ENCODE results near the gene TTC28. TPM values are rescaled to one million over a fixed set of nuclear protein-coding genes. Genes with fewer than 3 reads are reported as not detected.
"Not testable (repeated sequence)": the region's sequence is repeated elsewhere in the genome, so short reads cannot be mapped to it uniquely, and the experiment has no call there.

Gene TTC28
- total RNA-seq, 1 experiment from 2014 or later = not detected

DNA sequence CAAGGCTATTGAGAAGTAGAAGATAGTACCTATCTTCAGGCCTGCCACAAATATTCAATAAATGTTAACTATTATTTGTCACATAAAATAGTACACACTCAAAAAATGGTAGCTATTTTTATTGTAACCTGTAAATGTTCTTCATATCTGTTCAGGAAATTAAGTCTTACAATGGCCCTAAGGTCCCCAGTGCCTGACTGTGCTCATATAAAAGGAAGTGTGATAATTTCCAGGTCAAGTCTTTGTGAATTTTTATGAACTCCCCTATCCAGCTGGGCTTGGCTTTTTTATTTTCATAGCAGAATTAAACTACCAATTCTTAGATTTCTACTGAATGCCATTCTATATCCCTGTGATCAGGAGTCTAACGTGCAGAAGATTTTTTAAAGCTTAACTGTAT, 476.4 kb downstream of the TTC28 start:
- BruUV-seq (replicated peaks) = no TSS peak
- Mint-ChIP-seq H3K4me3 (ENCODE audit: unreplicated experiment) (no peak overlapping the region), H3K9me3 (ENCODE audit: unreplicated experiment) (no peaks in the 10 kb centered on the region), H3K27ac (ENCODE audit: low read depth, unreplicated experiment) (no peak overlapping the region), H3K4me1 (ENCODE audit: insufficient read depth, unreplicated experiment) (no peaks in the 10 kb centered on the region), H3K36me3 (ENCODE audit: insufficient read depth, unreplicated experiment) (no peaks in the 10 kb centered on the region), H3K27me3 (ENCODE audit: insufficient read depth, unreplicated experiment) (peaks cover 20% of the 10 kb centered on the region)
- CTCF ChIA-PET = interaction anchor here (0.7 kb wide), 1 partner anchor 89 kb away, joined by 3 read pairs; no protein-coding TSS in a partner anchor
- POLR2A ChIA-PET = no interaction called here
- intact Hi-C loops (cut with micrococcal nuclease) = no loop called here
- no peak for DNase-seq (ENCODE audit: unreplicated experiment)
- TF ChIP-seq, protein P1, sequence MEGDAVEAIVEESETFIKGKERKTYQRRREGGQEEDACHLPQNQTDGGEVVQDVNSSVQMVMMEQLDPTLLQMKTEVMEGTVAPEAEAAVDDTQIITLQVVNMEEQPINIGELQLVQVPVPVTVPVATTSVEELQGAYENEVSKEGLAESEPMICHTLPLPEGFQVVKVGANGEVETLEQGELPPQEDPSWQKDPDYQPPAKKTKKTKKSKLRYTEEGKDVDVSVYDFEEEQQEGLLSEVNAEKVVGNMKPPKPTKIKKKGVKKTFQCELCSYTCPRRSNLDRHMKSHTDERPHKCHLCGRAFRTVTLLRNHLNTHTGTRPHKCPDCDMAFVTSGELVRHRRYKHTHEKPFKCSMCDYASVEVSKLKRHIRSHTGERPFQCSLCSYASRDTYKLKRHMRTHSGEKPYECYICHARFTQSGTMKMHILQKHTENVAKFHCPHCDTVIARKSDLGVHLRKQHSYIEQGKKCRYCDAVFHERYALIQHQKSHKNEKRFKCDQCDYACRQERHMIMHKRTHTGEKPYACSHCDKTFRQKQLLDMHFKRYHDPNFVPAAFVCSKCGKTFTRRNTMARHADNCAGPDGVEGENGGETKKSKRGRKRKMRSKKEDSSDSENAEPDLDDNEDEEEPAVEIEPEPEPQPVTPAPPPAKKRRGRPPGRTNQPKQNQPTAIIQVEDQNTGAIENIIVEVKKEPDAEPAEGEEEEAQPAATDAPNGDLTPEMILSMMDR (IDR thresholded peaks at IDR 0.05; ENCODE audit: unreplicated experiment) = no peak

DNA sequence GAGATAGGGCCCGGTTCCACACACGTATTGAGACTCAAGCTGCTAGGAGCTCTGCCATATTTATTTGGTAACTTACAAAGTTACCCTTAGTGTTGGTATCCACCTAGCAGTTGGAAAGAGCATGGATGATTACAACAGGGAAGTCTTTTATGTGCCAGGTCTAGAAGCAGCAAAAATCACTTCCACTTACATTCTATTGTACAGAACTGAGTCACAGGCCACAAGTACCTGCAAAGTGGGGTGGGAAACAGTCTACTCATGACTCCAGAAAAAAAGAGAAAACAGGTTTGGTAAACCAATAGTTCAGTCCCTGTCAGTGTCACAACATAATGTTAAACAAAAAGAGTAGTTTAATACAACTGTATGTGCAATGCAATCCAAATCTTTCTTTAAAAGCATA, 480.9 kb downstream of the TTC28 start:
- intact Hi-C loops (cut with micrococcal nuclease) = no loop called here
- no TSS peak for BruUV-seq (replicated peaks)
- DNase-seq (ENCODE audit: unreplicated experiment) = no peak
- ChIA-PET CTCF (interaction anchor here (0.5 to 0.7 kb wide), 3 partner anchors 294 to 1165 kb away, joined by 3 read pairs; no protein-coding TSS in a partner anchor), POLR2A (no interaction called here)
- Mint-ChIP-seq H3K36me3 (ENCODE audit: insufficient read depth, unreplicated experiment) (no peaks in the 10 kb centered on the region), H3K27ac (ENCODE audit: low read depth, unreplicated experiment) (no peak overlapping the region), H3K4me1 (ENCODE audit: insufficient read depth, unreplicated experiment) (no peaks in the 10 kb centered on the region), H3K9me3 (ENCODE audit: unreplicated experiment) (peaks cover 7% of the 10 kb centered on the region), H3K27me3 (ENCODE audit: insufficient read depth, unreplicated experiment) (peaks cover 23% of the 10 kb centered on the region), H3K4me3 (ENCODE audit: unreplicated experiment) (no peak overlapping the region)
- TF ChIP-seq, protein P1 (IDR thresholded peaks at IDR 0.05; ENCODE audit: unreplicated experiment) = no peak

DNA sequence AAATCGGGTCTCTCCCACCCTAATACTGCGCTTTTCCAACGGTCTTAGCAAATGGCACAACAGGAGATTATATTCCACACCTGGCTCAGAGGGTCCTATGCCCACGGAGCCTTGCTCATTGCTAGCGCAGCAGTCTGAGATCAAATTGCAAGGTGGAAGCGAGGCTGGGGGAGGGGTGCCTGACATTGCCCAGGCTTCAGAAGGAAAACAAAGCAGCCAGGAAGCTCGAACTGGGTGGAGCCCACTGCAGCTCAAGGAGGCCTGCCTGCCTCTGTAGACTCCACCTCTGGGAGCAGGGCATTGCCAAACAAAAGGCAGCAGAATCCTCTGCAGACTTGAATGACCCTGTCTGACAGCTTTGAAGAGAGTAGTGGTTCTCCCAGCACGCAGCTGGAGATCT, 488.1 kb downstream of the TTC28 start:
- H3K4me1 Mint-ChIP-seq (ENCODE audit: insufficient read depth, unreplicated experiment); H3K27ac Mint-ChIP-seq (ENCODE audit: low read depth, unreplicated experiment); intact Hi-C loops (cut with micrococcal nuclease); H3K4me3 Mint-ChIP-seq (ENCODE audit: unreplicated experiment); POLR2A ChIA-PET; BruUV-seq (replicated peaks); H3K36me3 Mint-ChIP-seq (ENCODE audit: insufficient read depth, unreplicated experiment); DNase-seq (ENCODE audit: unreplicated experiment): not testable (repeated sequence)
- CTCF ChIA-PET = interaction anchor here (0.7 kb wide), 1 partner anchor 388 kb away, joined by 3 read pairs; no protein-coding TSS in a partner anchor
- Mint-ChIP-seq H3K9me3 (ENCODE audit: unreplicated experiment) (peaks cover 14% of the 10 kb centered on the region), H3K27me3 (ENCODE audit: insufficient read depth, unreplicated experiment) (peaks cover 57% of the 10 kb centered on the region)

DNA sequence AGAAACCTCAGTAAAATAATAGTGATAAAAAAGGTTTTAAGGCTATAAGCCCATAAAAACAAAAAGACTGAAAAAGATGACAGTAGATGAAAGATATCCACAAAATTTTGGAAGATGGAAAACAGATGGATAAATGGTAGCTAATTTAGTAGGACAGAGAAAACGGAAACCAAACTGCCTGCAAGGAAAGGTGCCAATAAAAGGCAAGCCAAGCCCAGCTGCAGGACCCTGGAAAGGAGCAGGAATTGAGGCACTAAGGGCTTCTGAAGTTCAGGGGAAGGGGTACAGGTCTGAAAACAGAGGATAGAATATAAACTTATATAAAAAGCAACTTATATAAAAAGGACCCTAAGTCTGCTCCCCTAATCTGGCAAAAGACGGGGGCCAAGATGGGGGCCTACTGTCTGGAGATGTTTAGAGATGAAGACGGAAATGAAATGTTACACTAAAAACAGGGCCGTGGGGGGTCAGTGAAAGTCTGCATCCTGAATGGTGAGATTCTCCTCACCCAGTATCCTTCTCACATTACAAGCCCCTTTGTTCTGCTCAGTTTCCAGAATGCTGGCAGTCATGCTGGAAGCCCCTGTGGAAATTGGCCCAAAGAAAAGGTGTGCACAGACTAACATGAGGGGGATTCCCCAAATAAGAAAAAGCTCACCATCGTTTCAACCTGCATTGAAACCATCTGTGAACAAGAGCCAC, 491.3 kb downstream of the TTC28 start:
- intact Hi-C loops (cut with micrococcal nuclease) = no loop called here
- TF ChIP-seq, protein P1 (IDR thresholded peaks at IDR 0.05; ENCODE audit: unreplicated experiment) = no peak
- Mint-ChIP-seq H3K27me3 (ENCODE audit: insufficient read depth, unreplicated experiment) (peaks cover 63% of the 10 kb centered on the region), H3K27ac (ENCODE audit: low read depth, unreplicated experiment) (no peak overlapping the region), H3K4me1 (ENCODE audit: insufficient read depth, unreplicated experiment) (no peaks in the 10 kb centered on the region), H3K36me3 (ENCODE audit: insufficient read depth, unreplicated experiment) (no peaks in the 10 kb centered on the region), H3K9me3 (ENCODE audit: unreplicated experiment) (peaks cover 2% of the 10 kb centered on the region), H3K4me3 (ENCODE audit: unreplicated experiment) (no peak overlapping the region)
- ChIA-PET CTCF (no interaction called here), POLR2A (no interaction called here)
- no peak for DNase-seq (ENCODE audit: unreplicated experiment)
- no TSS peak for BruUV-seq (replicated peaks)
